ENCODE measurements around the gene GRIK3.
"Not testable (repeated sequence)": the region's sequence is repeated elsewhere in the genome, so short reads cannot be mapped to it uniquely, and the experiment has no call there.

GRIK3 gene

DNA sequence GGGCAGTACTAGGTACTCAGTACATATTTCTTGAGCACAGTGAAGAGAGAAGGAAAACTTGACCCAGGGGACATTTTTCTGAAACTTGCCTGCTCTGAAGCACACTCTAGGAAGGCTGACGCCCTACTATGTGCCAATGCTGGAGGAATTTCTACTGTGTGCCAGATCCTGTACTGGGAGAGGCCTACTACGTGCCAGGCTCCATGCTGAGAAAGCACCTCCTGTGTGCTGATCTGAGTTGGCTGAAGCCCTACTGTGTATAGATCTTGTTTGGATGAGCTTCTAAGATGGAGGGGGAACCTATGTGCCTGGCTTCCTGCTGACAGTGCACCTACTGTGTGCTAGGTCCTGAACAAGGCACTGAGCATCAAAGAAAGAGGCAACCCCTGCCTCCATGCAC lies 86.2 kb downstream of the GRIK3 start:
- in situ Hi-C loops (cut with MboI; ENCODE audit: low sequenced_read_pairs) = no loop called here

DNA sequence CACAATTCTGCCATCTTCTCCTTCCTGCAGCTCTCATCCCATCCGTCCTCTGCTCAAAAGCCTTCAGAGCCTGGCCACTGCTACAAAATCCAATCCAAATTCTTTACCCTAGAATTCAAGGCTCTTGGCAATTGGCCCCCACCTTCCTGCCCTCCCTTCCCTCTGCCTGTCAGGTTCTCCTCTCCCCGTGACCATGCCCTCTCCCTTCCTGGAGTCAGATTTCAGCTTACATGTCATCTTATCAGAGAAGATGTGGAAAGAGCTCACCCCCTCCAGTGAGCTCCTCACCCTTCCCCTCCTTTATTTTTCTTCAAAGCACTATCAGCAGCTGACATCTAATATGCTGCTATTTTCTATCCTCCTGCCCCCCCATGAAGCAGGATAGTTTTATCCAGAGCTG lies 86.9 kb downstream of the GRIK3 start:
- in situ Hi-C loops (cut with MboI; ENCODE audit: low sequenced_read_pairs) = no loop called here

DNA sequence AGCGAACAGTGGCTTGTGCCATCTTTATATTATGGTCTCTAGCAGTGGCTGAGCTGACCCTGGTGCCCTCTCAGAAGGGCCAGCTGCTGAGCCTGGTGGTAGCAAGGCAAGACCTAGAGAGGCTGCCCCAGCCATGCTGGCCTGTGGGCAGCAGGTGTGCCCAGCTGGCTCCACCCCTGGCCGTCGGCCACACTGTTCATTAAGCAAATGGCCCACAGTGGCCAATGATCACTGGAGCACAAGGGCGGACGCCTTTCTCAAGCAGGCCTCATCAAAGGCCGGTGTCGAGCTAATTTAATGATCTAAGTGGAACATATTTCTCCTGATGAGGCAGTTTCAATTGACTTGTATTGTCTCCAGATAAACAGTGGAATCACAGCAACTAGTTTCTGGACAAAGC lies 89.4 kb downstream of the GRIK3 start:
- in situ Hi-C loops (cut with MboI; ENCODE audit: low sequenced_read_pairs) = no loop called here

DNA sequence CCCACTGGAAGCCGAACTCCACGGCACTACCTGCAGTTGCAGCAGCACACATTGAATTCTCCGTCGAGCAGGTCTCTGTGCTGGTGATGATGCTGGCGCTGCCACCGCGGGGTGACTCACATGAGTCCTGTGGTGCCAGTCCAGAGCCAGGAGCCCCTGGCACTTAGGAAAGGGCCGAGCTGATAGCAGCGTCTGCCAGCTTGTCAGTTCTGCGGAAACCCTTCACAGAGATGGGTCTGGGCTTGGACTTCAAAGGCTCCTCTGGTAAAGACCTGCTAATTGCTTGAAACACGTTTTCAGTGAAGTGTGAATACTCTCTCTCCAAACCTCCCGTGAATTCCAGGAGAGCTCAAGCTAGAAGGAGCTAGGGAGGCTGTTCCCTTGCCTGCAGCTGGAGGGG lies 92.2 kb downstream of the GRIK3 start:
- in situ Hi-C loops (cut with MboI; ENCODE audit: low sequenced_read_pairs) = no loop called here

DNA sequence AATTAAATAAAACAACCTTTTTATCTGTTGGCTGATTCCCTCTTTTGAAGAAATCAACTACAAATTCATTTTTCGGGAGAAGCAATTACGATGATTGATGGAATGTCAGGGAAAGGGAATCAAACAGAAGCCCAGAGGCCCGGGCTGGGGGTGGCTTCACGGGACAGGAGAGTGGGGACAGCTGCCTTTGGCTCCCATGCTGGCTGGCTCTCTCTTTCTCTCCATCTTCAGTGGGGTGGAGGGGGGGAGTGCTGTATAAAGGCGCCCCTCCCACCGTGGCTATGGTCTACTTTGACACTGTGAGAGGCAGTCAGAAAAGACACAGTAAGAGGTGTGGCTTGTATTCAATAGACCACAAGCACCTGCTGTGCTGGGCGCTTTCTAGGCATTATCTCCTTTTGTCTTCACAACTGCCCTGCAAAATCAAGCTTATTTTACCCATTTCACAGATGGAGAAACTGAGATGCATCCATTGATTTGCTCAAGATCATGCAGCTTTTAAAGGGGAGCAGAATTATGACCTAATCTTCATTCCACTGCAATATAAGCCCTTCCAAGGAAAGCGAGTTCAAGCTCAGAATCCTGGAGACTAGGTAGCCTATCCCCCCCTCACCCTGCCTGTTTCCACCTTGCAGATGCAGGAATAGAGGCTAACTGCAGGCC lies 92.9 kb downstream of the GRIK3 start:
- in situ Hi-C loops (cut with MboI; ENCODE audit: low sequenced_read_pairs) = no loop called here

DNA sequence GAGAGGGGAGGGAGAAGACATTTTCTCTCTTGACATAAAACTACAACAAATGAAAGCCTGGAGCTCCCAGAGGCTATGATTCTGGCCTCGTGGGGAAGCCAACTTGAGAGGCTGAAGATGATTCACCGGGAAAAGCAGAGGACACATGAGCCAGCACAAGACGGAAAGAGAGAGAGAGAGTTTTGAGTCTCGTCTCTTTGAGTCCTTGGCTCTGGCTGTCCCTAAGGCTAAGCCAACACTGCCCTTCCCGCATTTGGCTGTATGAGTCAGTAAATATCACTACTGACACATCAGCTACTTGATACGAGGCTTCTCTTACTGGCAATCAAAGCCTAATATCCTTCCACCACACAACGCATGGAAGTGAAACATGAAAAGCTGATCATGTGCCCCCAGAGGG lies 95.5 kb downstream of the GRIK3 start:
- in situ Hi-C loops (cut with MboI; ENCODE audit: low sequenced_read_pairs) = no loop called here

DNA sequence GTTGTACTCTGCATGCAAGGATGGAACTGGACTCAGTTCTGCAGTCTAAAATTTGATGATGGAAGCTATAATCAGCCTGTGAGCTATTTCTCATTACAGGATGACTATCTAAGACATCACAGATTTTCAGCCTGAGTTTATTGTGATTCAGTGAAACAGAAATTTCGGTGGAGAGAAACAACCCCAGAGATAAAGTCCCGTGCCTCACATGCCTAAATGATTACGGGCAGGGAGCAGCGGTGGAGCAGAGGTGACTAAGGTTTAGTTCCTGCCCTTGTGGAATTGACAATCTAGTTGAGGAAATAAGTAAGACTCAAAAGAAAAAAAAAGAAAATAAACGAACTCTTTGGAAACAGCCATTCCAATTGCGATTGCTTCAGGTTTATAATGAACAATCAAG lies 96.9 kb downstream of the GRIK3 start:
- in situ Hi-C loops (cut with MboI; ENCODE audit: low sequenced_read_pairs) = no loop called here

DNA sequence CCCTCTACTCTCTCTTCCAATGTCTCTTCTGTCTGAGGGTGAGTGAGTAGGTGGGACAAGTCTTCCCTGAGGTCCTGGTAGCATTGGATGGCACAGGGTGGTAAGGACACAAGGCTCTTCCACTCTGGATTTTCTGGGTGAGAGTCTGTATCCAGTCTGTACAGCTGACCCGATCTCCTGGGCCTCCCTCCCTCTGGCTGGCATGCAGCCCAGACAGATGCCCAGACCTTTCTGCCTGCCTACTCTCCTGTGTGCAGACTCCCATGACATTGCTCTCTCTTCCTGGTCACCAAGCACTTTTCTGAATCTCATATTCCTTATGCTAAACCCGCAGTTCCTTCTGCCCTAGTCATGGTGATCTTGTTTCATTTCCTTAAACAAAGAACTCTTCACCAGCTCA lies 100.3 kb downstream of the GRIK3 start:
- in situ Hi-C loops (cut with MboI; ENCODE audit: low sequenced_read_pairs) = no loop called here

DNA sequence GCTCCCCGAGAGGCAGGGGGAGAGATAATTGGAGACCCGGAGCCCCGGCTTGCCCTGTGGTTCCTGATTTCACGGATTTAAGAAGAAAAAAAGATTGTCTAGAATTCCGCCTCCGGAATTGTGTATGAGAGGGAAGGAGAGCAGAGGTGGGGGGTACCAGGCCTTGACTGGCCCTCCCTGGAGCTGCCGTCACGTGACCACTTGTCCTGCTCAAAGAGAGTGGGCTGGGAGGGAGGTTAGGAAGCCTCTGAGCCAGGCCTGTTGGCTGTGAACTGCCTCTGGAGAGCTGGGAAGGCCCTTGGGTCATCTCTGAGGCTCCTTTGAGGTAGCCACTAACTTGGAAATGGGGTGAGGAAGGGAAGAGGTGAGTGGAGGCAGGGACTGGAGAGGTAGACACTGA lies 106.5 kb downstream of the GRIK3 start:
- in situ Hi-C loops (cut with MboI; ENCODE audit: low sequenced_read_pairs) = no loop called here

DNA sequence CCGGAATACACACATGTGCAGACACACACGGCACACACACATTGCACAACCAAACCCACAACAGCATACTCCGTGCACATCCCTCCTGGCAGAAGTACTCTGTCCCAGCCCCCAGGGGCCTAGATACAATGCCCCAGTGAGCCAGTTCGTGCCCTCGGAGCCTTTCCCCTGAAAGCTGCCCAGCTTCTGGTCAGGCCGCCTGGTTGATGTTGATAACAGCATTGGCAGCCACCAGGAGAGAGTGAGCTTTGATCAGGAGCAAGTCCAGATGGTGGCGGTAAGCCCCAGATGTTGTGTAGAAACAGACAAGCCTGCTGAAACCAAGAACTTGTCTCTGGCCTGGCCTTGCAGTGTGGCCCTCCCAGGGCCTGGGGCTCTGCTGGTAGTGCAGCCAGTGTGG lies 109.1 kb downstream of the GRIK3 start:
- in situ Hi-C loops (cut with MboI; ENCODE audit: low sequenced_read_pairs) = no loop called here

DNA sequence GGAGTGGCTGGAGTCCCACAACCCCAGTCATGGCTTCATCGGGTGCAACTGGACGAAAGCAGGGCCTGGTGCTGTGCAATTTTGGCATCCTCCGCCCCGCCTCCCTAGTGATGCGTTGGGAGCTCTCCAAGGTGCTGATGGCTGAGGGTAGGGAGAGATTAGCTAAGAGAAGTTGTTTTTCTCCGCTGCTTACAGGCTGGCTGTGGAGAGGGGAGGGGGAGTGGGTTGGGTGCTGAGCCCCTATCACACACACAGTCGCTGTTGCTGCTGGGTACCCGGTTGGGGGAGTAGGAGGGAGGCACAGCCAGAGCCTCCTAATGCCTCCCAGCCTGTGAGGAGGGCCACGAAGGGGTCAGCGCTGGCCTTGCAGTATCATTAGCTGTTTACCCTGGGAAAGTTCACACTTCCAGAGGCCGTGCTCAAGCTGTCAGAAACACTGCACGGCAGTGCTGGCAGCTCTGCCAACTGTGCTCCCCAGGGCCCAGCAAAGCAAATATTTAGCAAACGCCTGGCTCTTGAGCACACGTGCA lies 110.0 kb downstream of the GRIK3 start:
- in situ Hi-C loops (cut with MboI; ENCODE audit: low sequenced_read_pairs) = no loop called here

DNA sequence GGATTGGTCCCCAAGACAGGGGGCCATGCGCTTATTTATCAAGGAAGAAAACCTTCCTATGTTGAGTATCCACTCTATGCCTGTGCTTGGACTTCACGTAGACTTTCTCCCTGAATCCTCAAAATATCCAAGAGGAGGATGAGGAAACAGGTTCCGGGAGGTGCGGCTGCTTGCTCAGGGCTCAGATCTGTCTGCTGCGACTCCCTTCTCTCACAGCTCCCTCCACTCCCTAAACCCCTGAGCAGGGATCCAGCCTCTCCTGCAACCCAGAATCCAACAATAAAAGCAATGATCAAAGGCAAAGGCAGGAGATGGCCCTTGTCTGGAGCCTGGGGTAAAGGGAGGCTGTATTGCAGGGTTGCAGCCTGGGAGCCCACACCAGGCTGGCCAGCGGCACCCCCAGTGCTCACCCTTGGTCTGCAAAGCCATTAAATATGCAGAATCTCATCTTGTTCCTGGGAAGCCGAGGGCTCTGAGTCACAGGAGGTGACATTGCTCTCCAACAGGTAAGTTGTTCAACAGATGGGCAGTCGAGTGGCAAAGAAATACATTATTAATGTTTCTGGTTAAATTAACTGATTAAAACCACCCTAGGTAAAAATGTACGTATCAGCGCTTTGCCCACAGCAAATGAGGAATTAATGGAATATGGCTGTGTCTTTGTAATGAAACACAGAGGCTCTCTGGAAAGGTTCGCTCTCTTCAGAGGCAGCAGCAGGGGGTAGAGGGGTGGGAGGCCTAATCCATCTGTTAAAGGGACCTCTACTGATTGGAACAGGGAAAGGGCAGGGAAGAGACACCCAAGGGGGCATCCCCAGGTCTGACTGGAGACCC lies 111.5 kb downstream of the GRIK3 start:
- in situ Hi-C loops (cut with MboI; ENCODE audit: low sequenced_read_pairs) = no loop called here

DNA sequence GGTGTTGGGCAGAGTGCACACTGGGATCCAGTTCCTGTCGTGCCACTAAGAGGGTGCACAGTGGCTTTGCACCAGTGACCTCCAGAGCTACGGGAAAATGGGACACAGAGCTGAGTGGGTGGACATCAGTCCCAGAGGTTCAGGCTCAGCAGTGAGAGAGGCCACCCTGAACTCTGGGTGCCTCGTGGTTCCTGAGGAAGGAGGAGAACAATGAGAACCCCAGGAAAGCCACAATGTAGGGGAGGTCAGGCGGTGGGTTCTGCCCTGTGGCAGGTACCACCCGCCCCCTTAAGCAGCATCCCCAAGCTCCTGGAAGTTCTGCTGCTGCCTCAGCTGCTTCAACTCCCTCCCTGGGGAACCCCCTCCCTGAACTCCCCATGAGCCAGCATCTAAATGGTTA lies 112.2 kb downstream of the GRIK3 start:
- in situ Hi-C loops (cut with MboI; ENCODE audit: low sequenced_read_pairs) = no loop called here

DNA sequence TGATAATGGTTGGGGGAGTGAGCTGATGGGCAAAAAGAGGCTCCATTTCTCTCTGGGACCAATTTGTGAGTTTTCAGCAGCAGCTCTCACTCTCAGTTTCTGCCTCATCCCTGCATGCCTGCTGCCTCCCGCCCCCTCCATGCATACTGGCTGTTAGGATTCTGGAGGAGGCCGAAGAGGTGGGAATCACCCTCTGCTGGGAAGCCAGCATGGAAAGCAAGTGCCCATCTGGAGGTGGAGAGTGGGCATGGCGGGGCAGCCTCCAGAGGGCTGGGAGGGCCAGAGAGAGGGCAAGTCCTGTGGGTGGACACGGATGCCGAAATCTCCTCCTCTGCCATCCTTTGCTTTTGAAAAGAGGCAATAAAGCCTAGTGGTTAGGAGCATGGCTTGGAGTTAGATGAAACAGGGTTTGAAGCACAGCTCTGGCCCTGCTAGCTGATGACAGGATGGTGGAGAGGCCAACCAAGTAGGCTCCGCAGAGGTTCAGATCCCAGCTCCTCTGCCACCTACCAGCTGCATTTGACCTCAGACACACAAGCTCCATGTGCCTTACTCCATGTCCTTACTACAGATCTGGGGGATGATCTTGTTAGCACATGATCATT lies 113.4 kb downstream of the GRIK3 start:
- in situ Hi-C loops (cut with MboI; ENCODE audit: low sequenced_read_pairs) = no loop called here

DNA sequence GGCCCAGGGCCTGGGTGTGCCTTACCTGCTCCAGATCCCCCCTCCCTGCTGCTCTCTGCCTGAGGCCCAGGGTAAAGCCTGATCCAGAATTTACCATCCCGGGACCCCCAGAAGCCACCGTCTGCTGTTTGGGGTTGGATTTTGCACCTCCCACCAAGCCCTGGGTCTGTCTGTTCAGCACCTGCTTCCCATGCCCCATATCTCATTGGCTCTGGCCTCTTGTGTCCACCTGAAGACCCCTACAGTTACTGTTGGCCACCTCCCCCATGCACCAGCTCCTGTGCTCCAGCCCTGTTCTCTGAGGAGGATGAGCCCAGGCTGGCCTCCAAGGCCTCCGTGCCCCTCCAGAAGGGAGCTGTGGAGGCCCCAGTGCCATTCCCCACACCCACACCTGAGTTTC lies 113.9 kb downstream of the GRIK3 start:
- in situ Hi-C loops (cut with MboI; ENCODE audit: low sequenced_read_pairs) = no loop called here

DNA sequence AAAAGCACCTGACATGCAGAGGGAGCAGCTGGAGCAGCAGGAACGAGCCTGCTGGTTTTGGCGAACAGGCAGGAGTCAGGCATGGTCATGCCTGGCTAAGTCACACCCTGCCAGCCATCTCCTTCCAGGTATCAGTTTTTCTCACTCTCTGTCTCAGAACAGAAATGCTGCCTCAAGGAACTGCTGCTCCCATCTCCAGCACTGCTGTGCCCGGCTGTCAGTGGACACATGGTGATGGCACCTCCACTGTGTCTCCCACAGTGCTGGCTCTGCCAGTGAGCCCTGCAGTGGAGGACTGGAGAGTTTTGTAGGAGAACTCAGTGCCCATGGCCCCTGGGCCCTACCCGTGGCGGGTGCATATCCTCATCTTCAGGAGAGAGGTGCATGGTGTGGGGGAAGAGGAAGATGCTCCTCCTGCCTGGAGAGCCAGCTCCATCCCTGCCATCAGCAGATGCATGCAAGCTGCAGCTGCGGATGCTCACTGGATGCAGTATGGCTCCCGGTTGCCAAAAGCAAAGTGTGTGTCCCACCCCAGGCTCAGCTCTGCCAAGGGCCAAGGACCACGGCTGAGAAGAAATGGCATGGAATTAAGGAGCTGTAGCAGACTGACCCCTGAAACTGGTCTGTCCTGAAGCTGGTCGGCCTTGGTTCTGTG lies 114.7 kb downstream of the GRIK3 start:
- in situ Hi-C loops (cut with MboI; ENCODE audit: low sequenced_read_pairs) = no loop called here

DNA sequence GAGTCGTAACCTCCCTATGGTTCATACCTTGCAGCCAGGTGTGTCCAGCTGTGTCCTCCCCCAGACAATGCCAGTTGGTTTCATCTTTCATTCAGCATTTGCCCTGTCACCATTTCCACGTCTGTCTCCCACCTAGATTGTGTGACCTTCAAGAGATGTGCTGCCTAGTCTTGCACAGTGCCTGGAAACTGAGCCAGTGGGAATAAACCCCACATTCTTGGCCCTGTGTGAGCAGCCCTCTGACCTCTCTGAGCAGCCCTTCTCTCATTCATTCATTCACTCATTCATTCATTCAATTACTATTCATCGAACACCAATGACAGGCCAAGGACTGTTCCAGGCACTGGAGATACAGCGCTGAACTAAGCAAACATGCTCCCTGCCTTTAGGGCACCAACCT lies 115.7 kb downstream of the GRIK3 start:
- in situ Hi-C loops (cut with MboI; ENCODE audit: low sequenced_read_pairs) = no loop called here

DNA sequence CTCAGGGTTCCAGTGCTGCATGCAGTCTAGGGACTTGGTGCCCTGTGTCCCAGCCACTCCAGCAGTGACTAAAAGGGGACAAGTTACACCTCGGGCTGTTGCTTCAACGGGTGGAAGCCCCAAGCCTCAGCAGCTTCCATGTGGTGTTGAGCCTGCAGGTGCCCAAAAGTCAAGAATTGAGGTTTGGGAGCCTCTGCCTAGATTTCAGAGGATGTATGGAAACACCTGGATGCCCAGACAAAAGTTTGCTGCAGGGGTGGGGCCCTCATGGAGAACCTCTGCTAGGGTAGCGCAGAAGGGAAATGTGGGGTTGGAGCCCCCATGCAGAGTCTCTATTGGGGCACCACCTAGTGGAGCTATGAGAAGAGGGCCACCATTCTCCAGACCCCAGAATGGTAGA lies 117.8 kb downstream of the GRIK3 start:
- in situ Hi-C loops (cut with MboI; ENCODE audit: low sequenced_read_pairs) = not testable (repeated sequence)

DNA sequence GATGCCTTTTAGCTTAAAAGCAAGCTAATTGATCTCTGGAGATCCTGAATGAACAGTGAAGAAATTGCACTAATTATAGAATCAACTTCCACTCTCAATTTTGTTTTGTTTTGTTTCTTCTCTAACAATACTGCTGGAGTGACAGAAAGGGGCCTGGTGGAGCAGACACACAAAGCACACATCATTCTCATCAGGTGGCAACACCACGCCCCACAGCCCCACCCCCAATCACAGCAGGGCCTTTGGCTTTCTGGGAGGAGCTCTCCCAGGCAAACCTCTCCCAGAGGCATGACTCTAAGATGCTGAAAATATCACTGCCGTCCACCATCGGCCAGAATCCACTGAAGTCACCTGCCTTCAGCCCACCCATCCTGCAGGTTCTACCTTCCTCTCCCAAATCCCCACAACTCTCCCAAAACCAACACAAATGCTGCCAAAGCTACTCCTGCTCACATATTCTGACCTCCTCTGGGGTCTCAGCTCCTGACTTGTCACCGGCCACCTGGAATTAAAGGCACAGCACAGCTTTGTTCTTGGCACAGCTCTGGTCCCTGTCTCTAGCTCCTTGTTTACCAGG lies 120.7 kb downstream of the GRIK3 start:
- in situ Hi-C loops (cut with MboI; ENCODE audit: low sequenced_read_pairs) = no loop called here

DNA sequence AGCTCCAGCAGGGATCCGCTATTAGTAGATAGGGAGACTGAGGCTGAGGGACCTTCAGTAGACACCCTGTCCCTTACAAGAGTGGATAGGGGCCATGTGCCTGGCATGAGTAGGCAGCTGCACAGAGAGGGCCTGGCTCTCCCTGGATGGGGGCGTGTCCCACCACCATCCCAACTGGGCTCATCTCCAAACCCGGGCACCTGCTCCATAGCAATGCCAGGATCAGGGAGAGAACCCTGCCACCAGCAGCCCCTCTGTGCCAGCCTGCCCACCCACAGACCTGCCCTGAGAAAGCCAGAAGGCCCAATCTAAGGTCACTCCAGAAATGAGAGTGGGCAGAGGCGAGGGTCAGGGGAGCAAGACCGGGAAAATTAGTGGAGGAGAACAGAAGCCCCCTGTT lies 121.3 kb downstream of the GRIK3 start:
- in situ Hi-C loops (cut with MboI; ENCODE audit: low sequenced_read_pairs) = no loop called here

DNA sequence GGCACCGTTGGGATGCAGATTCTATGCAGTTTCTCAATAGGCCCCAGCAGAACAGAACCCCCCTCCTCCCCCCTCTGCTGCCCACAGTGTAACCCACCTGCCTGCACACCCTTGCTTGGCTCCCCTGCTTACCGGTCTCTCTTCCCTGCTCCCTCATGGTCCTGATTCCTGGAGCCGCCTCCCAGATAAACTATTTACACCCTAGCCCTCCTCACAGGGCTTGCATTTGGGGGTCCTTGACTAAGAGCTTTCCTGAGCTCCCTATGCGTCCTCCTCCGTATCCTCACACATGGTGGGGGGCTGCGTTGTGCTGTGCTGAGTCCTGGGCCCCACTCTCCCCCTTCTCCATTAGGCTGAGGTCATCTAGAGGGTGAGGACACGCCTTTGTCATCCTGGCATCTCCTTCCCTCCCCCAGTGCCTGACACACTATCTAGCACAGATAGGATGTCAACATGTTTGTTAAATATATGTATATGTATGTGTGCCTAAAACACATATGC lies 121.9 kb downstream of the GRIK3 start:
- in situ Hi-C loops (cut with MboI; ENCODE audit: low sequenced_read_pairs) = no loop called here

All from HL-60/S4 treated with phorbol 12-myristate 13-acetate at 8.2 ng/mL for 4 days and 3 days (cell line).